SK-MEL-5 (cell line): ENCODE data around the gene NOTUM. TPM values are rescaled to one million over a fixed set of nuclear protein-coding genes. Genes with fewer than 3 reads are reported as not detected.

Experiments used
- DNase-seq: peaks from one replicate; pipeline ENCODE4 v3.0.0-alpha.2; 2016; ENCODE audit warnings: low read depth, low spot score
- in situ Hi-C: cut with HindIII; loops from 2 replicates; pipeline ENCODE4 v1.10.0; 2016; ENCODE audit warnings: low sequenced_read_pairs, high pct_unique_total_duplicates, low pct_unique_long_range_greater_than_20kb
- total RNA-seq: library from RNA; depleted of rRNA; stranded (reverse); fragments of >200 nt; shearing (Covaris generic); gene quantifications from 2 replicates; pipeline ENCODE4 v1.2.3, GENCODE V29; 2014

Gene NOTUM
- total RNA-seq, 1 experiment from 2014 or later: 3.0 TPM

GRCh38 chr17:81998691-81999438 lies 37.9 kb upstream of the NOTUM start:
- in situ Hi-C loops: no loop called here
- no peak for DNase-seq

DNA sequence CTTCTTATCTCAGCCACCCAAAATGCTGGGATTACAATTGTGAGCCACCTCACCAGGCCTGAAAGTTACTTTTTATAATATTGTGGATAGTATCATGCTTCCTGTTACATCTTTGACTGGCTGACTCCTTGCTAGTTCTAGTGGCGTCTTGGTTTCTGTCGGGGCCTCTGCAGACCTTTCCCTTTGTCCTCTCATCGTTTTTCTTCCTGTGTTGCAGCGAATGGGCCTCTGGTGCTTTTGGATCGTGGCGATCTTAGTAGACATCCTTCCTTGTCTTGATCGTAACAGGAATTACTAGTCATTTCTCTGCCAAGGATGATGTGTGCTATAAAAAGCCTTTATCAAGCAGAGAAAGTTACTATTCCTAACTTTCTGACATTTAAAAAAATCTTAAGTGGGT lies 37.2 kb upstream of the NOTUM start:
- DNase-seq: no peak
- in situ Hi-C loops: no loop called here

DNA sequence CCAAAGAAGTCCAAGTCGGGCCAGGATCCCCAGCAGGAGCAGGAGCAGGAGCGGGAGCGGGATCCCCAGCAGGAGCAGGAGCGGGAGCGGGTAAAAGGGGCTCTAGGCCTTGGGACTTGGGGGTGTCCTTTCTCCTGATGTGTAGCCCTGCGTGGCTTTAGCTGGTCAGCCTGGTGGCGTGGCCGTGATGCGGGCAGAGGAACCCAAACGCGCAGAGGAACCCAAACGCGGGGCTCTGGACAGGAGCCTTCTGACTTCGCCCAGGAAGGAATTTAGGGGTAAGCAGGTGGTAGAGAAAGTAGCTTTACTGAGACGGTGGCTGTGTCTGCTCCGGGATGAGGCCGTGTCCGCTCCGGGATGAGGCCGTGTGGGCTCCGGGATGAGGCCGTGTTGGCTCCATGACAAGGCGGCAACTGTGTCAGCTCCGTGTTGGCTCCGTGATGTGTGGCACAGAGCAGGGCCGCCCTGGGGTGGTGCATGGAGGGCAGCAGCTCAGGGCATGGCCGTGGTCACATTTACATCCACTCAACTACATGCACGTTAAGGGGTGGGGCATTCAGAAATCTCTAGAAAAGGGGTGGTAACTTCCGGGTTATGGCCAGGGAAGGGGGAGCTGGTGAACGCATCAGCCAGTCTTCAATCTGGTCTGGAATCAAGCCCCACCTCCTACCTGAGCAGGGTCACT lies 35.9 kb upstream of the NOTUM start:
- in situ Hi-C loops: no loop called here
- no peak for DNase-seq

GRCh38 chr17:81996232-81996756 lies 35.3 kb upstream of the NOTUM start:
- no peak for DNase-seq
- in situ Hi-C loops: no loop called here

GRCh38 chr17:81995463-81996231 lies 34.7 kb upstream of the NOTUM start:
- DNase-seq: no peak
- in situ Hi-C loops: no loop called here

DNA sequence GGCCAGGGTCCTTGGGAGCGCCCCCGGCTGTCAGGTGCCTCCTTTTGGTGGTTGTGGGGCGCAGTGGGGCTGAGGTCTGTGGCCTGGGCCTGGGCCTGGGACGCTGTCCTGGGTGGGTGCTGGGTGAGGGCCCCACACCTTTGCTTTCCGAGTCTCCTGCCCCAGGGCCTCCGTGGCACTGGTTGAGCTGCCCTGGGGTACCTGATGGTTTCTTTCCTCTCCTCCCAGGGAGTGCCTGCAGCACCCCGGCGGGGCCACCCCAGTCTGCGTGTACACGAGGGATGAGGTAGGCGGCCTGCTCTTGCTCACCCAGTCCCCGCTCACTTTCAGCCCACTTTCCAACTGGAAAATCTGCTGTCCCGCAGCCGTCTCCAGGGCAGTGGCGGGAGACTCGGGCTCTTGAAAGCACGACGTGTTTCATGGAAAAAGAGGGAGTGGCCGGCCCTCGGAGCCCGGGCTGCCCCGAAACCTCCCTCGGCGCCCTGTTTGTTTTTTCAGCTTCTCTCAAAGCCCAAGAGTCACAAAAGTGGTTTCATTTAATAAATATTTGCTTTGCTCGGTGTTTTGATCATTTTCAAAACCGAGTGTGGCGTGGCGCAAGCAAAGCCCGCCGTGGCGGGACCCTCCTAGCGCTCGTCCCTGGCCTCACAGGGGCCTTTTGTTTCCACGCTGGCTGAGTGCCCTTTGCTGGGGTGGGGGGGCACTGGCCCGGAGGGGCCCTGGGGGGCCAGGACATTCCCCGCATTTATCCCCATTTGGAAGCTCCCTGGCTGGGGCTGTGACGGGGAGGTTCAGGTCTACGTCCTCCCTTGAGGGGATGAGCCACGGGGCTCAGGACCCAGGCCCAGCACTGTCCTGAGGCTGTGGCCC lies 33.8 kb upstream of the NOTUM start:
- DNase-seq: no peak
- in situ Hi-C loops: no loop called here

GRCh38 chr17:81993729-81994592 lies 33.0 kb upstream of the NOTUM start:
- in situ Hi-C loops: no loop called here
- no peak for DNase-seq

- in situ Hi-C loops: no loop called here
- DNase-seq: no peak
Observed at GRCh38 chr17:81992306-81993102, 31.5 kb upstream of the NOTUM start.

GRCh38 chr17:81991684-81992305 lies 30.8 kb upstream of the NOTUM start:
- no peak for DNase-seq

GRCh38 chr17:81990836-81991683 lies 30.1 kb upstream of the NOTUM start:
- no peak for DNase-seq
- in situ Hi-C loops: no loop called here

More at GRCh38 chr17:81991684-81992305, 30.8 kb upstream of the NOTUM start:
- in situ Hi-C loops: no loop called here

GRCh38 chr17:81987161-81987770 lies 26.3 kb upstream of the NOTUM start:
- no peak for DNase-seq
- in situ Hi-C loops: no loop called here

DNA sequence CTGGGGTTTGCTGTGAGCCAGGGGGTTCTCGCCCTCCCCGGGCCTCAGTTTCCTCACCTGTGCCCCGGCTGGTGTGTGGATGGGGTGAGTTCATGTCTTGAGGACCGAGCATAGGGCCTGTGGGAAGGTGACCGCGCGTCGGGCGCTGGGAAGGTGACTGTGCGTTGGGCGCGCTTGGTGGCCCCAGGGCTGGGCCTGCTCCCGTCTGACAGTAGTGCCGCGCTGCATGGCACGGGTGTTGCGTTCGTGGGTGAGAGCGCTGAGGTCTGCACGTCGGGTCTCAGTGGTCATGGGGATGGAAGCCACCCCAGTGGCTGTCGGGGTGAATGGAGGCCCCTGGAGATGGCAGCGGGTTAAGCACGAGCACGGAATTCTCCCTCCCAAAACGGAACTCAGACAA lies 25.6 kb upstream of the NOTUM start:
- in situ Hi-C loops: no loop called here
- no peak for DNase-seq

DNA sequence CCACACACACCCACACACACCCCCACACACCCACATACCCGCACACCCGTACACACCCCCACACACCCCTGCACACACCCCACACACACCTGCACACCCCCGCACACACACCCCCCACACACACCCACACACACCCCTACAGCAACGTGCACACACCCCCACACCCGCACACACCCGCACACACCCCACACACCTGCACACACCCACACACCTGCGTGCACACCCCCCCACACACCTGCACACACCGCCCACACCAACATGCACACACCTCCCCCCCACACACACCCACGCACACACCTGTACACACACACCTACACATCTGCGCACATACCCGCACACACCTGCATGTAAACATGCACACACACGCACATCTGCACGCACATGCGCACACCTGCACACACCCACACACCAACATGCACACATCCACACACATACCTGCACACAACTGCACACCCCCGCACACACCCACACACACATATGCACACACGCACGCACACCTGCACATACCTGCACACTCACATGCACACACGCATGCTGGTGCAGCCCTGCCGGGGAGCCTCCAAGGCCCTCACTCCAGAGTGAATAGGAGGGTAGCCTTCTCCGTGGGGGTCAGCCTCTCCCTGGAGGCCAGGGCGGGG lies 23.9 kb upstream of the NOTUM start:
- DNase-seq: no peak
- in situ Hi-C loops: no loop called here
